ENCODE data around the gene BRD4. TPM values are rescaled to one million over a fixed set of nuclear protein-coding genes. Genes with fewer than 3 reads are reported as not detected.
A peak's percentile ranks its signal among the peaks of the same experiment; 100 is the strongest.

Gene BRD4
- total RNA-seq, 2 donors from 2014 or later = 45.6 to 76.0 TPM

GRCh38 chr19:15197275-15197941 lies 134.9 kb downstream of the BRD4 start:
- no peak overlapping the region for H3K27ac ChIP-seq
- no peaks in the 10 kb centered on the region for H3K4me1 ChIP-seq (replicated peaks)
- 21% methylated on average over 14 of the region's 14 CpGs for WGBS
- no peaks in the 10 kb centered on the region for H3K9me3 ChIP-seq
- no peak for DNase-seq (ENCODE audit: low spot score)
- H3K36me3 ChIP-seq = no peaks in the 10 kb centered on the region
- no peak overlapping the region for H3K4me3 ChIP-seq
- no peaks in the 10 kb centered on the region for H3K27me3 ChIP-seq (replicated peaks; ENCODE audit: insufficient read depth)
- TF ChIP-seq CTCF (IDR thresholded peaks at IDR 0.05) (no peak), POLR2AphosphoS5 (IDR thresholded peaks at IDR 0.05) (no peak), POLR2A (IDR thresholded peaks at IDR 0.05) (no peak)
- intact Hi-C loops (cut with DNase I) = no loop called here

- TF ChIP-seq POLR2AphosphoS5 (IDR thresholded peaks at IDR 0.05) = no peak
- TF ChIP-seq CTCF (IDR thresholded peaks at IDR 0.05) = no peak
- no peak for TF ChIP-seq POLR2A (IDR thresholded peaks at IDR 0.05)
- WGBS = 43% methylated on average over 4 of the region's 4 CpGs
- Histone ChIP-seq H3K9me3 (no peaks in the 10 kb centered on the region), H3K27ac (peak overlapping the region; percentile 75), H3K36me3 (no peaks in the 10 kb centered on the region), H3K4me3 (peak overlapping the region in 1 of 2 donors; percentile 53), H3K27me3 (replicated peaks; ENCODE audit: insufficient read depth) (no peaks in the 10 kb centered on the region), H3K4me1 (replicated peaks) (no peaks in the 10 kb centered on the region)
- DNase-seq (ENCODE audit: low spot score) = no peak
- intact Hi-C loops (cut with DNase I) = no loop called here
These were observed 135.9 kb downstream of the BRD4 start for GRCh38 chr19:15196360-15197005.

GRCh38 chr19:15195371-15196334 lies 136.7 kb downstream of the BRD4 start:
- H3K27ac ChIP-seq = peak overlapping the region; percentile 75
- no peaks in the 10 kb centered on the region for H3K27me3 ChIP-seq (replicated peaks; ENCODE audit: insufficient read depth)
- intact Hi-C loops (cut with DNase I) = no loop called here
- no peaks in the 10 kb centered on the region for H3K36me3 ChIP-seq
- H3K4me1 ChIP-seq (replicated peaks) = no peaks in the 10 kb centered on the region
- 8% methylated on average over 40 of the region's 91 CpGs for WGBS
- peak; percentile 90 for DNase-seq (ENCODE audit: low spot score)
- H3K4me3 ChIP-seq = peak overlapping the region; percentile 42 to 53
- peak; percentile 10 for TF ChIP-seq POLR2A (IDR thresholded peaks at IDR 0.05)
- TF ChIP-seq POLR2AphosphoS5 (IDR thresholded peaks at IDR 0.05) = peak; percentile 59
- TF ChIP-seq CTCF (IDR thresholded peaks at IDR 0.05) = peak in 2 of 4 experiments; percentile 19 to 52
- no peaks in the 10 kb centered on the region for H3K9me3 ChIP-seq

- TF ChIP-seq CTCF (IDR thresholded peaks at IDR 0.05) (no peak), POLR2AphosphoS5 (IDR thresholded peaks at IDR 0.05) (no peak), POLR2A (IDR thresholded peaks at IDR 0.05) (no peak)
- WGBS = 51% methylated on average over 6 of the region's 6 CpGs
- no peaks in the 10 kb centered on the region for H3K9me3 ChIP-seq
- peak overlapping the region; percentile 75 for H3K27ac ChIP-seq
- H3K36me3 ChIP-seq = no peaks in the 10 kb centered on the region
- H3K4me1 ChIP-seq (replicated peaks) = no peaks in the 10 kb centered on the region
- H3K4me3 ChIP-seq = no peak overlapping the region
- no peaks in the 10 kb centered on the region for H3K27me3 ChIP-seq (replicated peaks; ENCODE audit: insufficient read depth)
- no peak for DNase-seq (ENCODE audit: low spot score)
- intact Hi-C loops (cut with DNase I) = no loop called here
These were observed 137.4 kb downstream of the BRD4 start for GRCh38 chr19:15194938-15195337.

Data from prostate gland (tissue), 2 donors.